Limb (tissue), 2 donors: ENCODE measurements around the gene TBC1D1.
"Not testable (repeated sequence)": the region's sequence is repeated elsewhere in the genome, so short reads cannot be mapped to it uniquely, and the experiment has no call there.

Source experiments
- DNase-seq, 2 donors: peaks; one replicate each; pipeline ENCODE4 v3.0.0-alpha.2; 2016; ENCODE audit errors: extremely low spot score in 2 of 2

The TBC1D1 gene

GRCh38 chr4:37964734-37965457 lies 74.0 kb downstream of the TBC1D1 start:
- DNase-seq: no peak

DNA sequence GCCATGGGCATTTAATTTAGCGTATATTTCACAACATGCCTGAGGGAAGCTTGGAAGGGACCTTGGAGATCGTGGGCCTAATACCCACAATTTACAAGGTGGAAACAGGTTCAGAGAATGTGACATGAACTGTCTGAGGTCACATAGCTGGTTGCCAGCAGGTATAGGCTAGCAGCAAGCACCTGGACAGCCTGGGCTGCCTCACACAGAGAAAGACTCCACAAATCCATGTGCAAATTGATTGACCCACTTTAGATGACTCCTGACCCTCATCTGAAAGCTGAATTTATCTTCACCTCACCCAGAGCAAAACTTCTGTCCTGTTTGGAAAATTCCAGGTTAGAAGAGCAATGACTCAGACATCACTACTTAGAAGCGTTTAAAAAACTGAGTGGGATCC lies 75.2 kb downstream of the TBC1D1 start:
- no peak for DNase-seq

GRCh38 chr4:37967736-37968135 lies 76.9 kb downstream of the TBC1D1 start:
- DNase-seq: peak in 1 of 2 donors; percentile 76

GRCh38 chr4:37968747-37969146 lies 77.9 kb downstream of the TBC1D1 start:
- no peak for DNase-seq

DNA sequence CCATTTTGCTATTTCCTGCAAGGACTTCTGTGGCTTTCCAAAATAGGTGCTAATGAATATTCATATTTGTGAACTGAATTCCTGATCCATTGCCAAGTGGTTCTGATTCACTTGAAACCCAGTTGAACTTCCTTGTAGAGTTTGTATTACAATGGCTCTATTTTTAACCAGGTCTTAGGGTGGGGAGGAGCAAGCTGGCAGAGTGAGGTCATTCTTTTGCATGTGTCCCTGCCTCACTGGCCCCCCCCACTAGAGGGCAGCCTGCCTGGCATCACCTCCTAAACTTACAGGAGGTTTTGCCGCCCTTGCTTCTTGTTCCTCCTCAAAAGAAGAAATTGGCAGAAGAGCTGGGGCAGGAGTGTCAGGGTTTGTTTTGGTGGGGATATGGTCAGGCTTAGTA lies 79.8 kb downstream of the TBC1D1 start:
- DNase-seq: no peak

DNA sequence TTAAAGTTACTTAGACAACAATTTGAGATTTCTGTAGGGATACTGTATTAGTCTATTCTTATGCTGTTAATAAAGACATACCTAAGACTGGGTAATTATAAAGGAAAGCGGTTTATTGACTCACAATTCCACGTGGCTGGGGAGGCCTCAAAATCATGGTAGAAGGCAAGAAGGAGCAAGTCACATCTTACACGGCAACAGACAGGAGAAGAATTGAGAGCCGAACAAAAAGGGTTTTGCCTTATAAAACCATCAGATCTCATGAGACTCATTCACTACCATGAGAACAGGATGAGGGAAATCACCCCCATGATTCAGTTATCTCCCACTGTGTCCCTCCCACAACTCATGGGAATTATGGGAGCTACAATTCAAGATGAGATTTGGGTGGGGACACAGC lies 80.3 kb downstream of the TBC1D1 start:
- DNase-seq: no peak

GRCh38 chr4:37973441-37973840 lies 82.6 kb downstream of the TBC1D1 start:
- DNase-seq: no peak

GRCh38 chr4:37975321-37975822 lies 84.5 kb downstream of the TBC1D1 start:
- DNase-seq: not testable (repeated sequence)

- no peak for DNase-seq
Observed at GRCh38 chr4:37976507-37976906, 85.6 kb downstream of the TBC1D1 start.

DNA sequence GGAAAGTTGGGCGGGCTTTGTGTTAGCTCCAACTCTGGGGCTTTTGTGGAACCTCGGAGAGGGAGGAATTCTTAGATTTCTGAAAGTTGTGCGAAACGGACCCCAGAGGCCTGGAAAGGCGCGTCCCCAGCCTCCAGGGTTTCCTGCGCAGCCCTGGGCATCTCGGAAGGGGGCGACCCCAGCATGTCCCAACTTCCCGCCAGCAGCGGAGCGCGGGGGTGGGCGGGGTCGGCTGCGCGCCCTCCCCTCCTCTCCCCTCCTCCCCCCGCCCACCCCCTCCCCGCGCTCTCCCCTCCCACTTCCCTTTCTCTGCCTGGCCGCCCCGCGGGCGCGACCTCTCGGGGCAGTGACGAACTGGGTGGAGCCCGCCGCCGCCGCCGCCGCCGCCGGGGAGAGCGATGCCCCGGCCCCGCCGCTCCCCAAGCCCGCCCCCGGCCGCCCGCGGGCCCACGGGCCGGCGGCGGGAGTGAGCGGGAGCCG lies 86.1 kb downstream of the TBC1D1 start:
- peak; percentile 78 to 88 for DNase-seq

DNA sequence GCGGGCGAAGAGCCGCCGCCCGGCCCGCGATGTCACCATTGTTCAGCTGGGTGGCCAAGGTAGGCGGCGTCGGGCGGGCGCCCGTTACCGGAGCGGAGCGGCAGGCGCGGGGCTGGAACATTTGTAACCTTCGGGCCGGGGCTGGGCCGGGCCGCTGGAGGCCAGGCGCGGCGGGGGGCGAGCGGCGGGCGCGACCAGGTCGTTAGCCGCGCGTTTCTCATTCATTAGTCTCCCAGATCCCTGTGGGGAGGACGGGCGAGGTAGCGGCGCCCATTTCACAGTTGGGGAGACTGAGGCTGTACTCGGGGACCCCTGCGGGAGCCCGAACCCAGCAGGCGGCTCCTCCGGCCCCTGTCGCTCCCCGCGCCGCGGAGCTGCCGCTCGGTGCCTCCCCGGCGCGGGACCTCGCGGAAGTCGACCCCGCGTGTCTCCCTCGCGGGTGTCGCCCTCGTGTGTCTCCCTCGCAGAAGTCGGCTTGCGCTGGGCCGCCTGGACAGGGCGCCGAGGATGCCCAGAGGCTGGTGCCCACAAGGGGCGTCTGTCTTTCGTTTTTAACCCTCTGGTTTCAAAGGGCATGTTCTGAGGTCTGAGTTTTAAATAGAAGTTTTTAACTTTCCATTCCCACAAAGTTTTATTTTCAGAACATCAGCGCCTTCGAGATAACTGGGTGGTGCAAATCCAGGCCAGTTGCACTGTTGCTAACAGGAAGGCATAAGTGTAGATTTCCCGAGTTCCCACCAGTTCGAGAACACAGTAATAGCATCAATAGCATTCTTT lies 86.8 kb downstream of the TBC1D1 start:
- DNase-seq: peak; percentile 47 to 77

DNA sequence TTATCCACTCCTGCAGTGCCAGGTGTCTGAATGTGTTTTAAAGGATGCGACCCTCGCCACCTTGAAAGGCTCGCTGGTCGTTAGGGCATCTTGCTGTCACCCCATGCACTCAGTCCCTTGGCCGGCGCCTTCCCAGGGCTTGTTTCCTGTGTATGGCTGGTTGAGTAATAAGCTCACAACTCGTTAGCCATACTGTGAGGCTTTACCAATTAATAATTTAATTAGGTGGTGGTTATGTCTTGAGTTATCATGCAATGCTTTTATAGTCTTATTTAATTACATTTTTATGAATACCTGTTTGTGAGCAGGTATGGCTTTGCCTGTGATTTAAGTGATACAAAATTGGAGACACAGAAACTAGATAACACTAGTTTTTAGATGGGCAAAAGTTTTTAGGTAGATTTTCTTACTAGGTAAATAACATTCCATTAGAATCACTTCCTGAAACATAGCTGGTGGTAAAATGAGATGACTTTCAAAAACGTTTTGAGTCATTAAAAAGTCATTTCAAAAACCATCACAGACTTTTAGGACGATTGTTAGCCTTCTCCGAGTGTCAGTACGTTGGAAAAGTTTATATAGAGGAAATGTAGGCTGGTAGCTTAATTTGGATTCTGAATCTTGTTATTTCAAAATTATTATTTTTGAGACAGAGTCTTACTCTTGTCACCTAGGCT lies 87.5 kb downstream of the TBC1D1 start:
- no peak for DNase-seq

- DNase-seq: no peak
Observed at GRCh38 chr4:37980246-37980645, 89.4 kb downstream of the TBC1D1 start.

DNA sequence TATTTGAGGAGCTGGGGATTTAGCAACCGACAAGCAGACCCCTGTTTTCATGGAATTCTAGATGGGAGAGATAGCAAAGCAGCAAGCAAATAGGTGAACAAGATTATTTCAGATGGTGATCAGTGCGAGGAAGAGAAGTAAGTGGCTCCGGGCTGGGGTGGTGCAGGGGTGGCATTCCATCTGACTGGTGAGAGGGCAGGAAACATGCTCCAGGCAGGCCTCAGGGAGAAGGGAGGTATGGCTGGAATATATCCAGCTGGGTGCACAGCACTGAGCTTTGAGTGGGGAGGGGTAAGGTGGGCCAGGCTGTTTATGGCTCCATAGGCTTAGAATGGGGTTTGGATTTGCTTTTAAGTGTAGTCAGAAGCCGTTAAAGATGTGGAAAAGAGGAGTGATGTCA lies 90.5 kb downstream of the TBC1D1 start:
- DNase-seq: no peak

DNA sequence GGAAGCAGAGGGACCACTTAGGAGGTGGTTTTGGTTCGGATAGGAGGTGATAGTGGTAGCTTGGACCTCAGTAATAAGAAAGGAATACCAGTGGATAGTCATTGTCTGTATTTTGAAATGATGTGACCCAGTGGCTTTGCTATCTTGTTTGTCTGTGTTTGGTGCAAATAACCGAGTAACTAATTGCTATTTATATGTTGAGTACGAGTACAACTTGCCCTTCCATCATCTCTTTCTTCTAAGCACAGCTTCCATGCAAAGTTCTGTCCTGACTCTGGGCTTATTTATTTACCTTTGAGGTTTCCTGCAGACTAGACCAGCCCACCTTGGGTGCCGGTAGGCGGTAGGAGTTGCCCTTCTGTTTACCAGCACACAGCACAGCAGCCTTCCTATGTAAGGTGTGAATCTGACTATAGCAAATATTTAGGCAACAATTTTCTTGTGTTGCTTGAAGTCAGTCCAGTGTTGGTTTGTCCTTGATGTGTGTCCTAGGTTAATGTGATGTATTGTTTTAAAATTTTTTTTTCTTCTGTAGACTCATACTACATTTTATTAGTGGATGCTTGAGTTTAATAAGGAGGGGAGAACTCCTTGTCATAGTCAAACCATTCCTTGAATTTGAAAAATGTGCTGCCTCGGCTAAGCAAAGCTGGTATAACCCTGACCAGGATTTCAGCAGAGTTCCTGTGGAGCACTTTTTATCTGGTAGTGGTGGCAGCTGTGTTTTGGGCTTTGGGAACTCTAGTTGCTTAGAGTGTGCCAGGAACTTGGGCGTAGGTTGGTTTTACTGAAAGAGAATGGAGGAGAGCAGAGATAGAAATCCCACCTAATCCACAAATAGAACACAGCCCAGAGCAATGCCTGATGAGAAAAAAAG lies 91.2 kb downstream of the TBC1D1 start:
- DNase-seq: no peak

- no peak for DNase-seq
Observed at GRCh38 chr4:37982736-37983135, 91.9 kb downstream of the TBC1D1 start.

GRCh38 chr4:37983951-37984350 lies 93.1 kb downstream of the TBC1D1 start:
- DNase-seq: no peak

- DNase-seq: no peak
Observed at GRCh38 chr4:37985730-37986275, 94.9 kb downstream of the TBC1D1 start.

DNA sequence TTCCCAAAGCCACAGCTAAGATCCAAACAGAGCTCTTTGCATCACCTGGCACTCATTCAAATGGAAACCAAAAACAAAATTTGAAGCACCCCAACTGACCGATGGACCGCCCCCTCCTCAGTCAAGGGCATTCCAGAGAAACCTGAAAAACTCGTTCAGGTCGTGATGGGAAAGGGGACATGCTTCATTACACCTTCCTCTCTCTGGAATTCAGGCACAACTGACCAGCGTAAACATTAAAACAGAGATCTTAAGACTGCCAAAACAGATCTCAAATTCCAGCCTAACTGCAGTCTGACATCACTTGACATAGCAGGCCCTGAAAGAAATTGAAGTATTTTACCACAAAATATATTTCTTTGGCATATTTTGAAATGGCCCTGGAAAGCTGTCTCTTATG lies 97.8 kb downstream of the TBC1D1 start:
- no peak for DNase-seq

- no peak for DNase-seq
Observed at GRCh38 chr4:37989398-37990260, 98.7 kb downstream of the TBC1D1 start.
